Measurements from ENCODE around the gene ZNF646. TPM values are rescaled to one million over a fixed set of nuclear protein-coding genes. Genes with fewer than 3 reads are reported as not detected.
A peak's percentile ranks its signal among the peaks of the same experiment; 100 is the strongest.

ZNF646 gene
- total RNA-seq, 1 donor from 2014 or later = 20.4 TPM

- H3K36me3 Mint-ChIP-seq = peaks cover 9% of the 10 kb centered on the region
- H3K4me1 Mint-ChIP-seq = peaks cover 50% of the 10 kb centered on the region
- peak overlapping the region; percentile 93 for H3K27ac Mint-ChIP-seq
- DNase-seq (ENCODE audit: low spot score in 2 of 2, unreplicated experiment in 2 of 2) = no peak
- no peak for TF ChIP-seq CTCF (IDR thresholded peaks at IDR 0.05; ENCODE audit: unreplicated experiment)
- H3K9me3 Mint-ChIP-seq = no peaks in the 10 kb centered on the region
- H3K4me3 Mint-ChIP-seq = peak overlapping the region; percentile 13
- H3K27me3 Mint-ChIP-seq (ENCODE audit: low read depth) = no peaks in the 10 kb centered on the region
Measured at GRCh38 chr16:31131416-31131815, 57.2 kb downstream of the ZNF646 start.

GRCh38 chr16:31131841-31132271, 57.6 kb downstream of the ZNF646 start:
- TF ChIP-seq CTCF (IDR thresholded peaks at IDR 0.05; ENCODE audit: unreplicated experiment) = no peak
- peaks cover 9% of the 10 kb centered on the region for H3K36me3 Mint-ChIP-seq
- peak overlapping the region; percentile 93 for H3K27ac Mint-ChIP-seq

GRCh38 chr16:31132303-31132979, 58.2 kb downstream of the ZNF646 start:
- H3K27ac Mint-ChIP-seq = peak overlapping the region; percentile 16
- TF ChIP-seq CTCF (IDR thresholded peaks at IDR 0.05; ENCODE audit: unreplicated experiment) = no peak

More at GRCh38 chr16:31131841-31132271, 57.6 kb downstream of the ZNF646 start:
- Mint-ChIP-seq H3K4me3 (no peak overlapping the region), H3K27me3 (ENCODE audit: low read depth) (no peaks in the 10 kb centered on the region), H3K4me1 (peaks cover 50% of the 10 kb centered on the region), H3K9me3 (no peaks in the 10 kb centered on the region)
- no peak for DNase-seq (ENCODE audit: low spot score in 2 of 2, unreplicated experiment in 2 of 2)

GRCh38 chr16:31133046-31133501, 58.9 kb downstream of the ZNF646 start:
- H3K9me3 Mint-ChIP-seq = no peaks in the 10 kb centered on the region
- peaks cover 9% of the 10 kb centered on the region for H3K36me3 Mint-ChIP-seq
- no peaks in the 10 kb centered on the region for H3K27me3 Mint-ChIP-seq (ENCODE audit: low read depth)
- DNase-seq (ENCODE audit: low spot score in 2 of 2, unreplicated experiment in 2 of 2) = no peak
- no peak for TF ChIP-seq CTCF (IDR thresholded peaks at IDR 0.05; ENCODE audit: unreplicated experiment)
- H3K27ac Mint-ChIP-seq = peak overlapping the region; percentile 68
- H3K4me1 Mint-ChIP-seq = peaks cover 50% of the 10 kb centered on the region
- H3K4me3 Mint-ChIP-seq = peak overlapping the region; percentile 87

More at GRCh38 chr16:31132303-31132979, 58.2 kb downstream of the ZNF646 start:
- H3K4me1 Mint-ChIP-seq = peaks cover 50% of the 10 kb centered on the region
- no peak for DNase-seq (ENCODE audit: low spot score in 2 of 2, unreplicated experiment in 2 of 2)
- H3K27me3 Mint-ChIP-seq (ENCODE audit: low read depth) = no peaks in the 10 kb centered on the region
- H3K9me3 Mint-ChIP-seq = no peaks in the 10 kb centered on the region
- H3K36me3 Mint-ChIP-seq = peaks cover 9% of the 10 kb centered on the region
- H3K4me3 Mint-ChIP-seq = no peak overlapping the region

Other genes with a start within 250 kb of the ZNF646 start
- gene BCL7C, start 180.3 kb upstream of the ZNF646 start, total RNA-seq = 43.6 to 44.8 TPM (median 43.9 TPM) in 3 replicates
- gene CTF1, start 177.8 kb upstream of the ZNF646 start, total RNA-seq = 9.1 to 11.5 TPM (median 10.3 TPM) in 3 replicates
- gene FBXL19, start 150.8 kb upstream of the ZNF646 start, total RNA-seq = 53.5 to 56.4 TPM (median 54.9 TPM) in 3 replicates
- gene ORAI3, start 125.4 kb upstream of the ZNF646 start, total RNA-seq = 25.8 to 28.2 TPM (median 26.2 TPM) in 3 replicates
- gene SETD1A, start 116.7 kb upstream of the ZNF646 start, total RNA-seq = 30.8 to 39.1 TPM (median 36.4 TPM) in 3 replicates
- gene HSD3B7, start 89.2 kb upstream of the ZNF646 start, total RNA-seq = 3.5 to 4.0 TPM (median 3.6 TPM) in 3 replicates
- 4.9 to 5.9 TPM (median 5.2 TPM) in 3 replicates for gene STX1B, start 63.8 kb upstream of the ZNF646 start, total RNA-seq
- 39.2 to 42.8 TPM (median 40.2 TPM) in 3 replicates for gene STX4, start 40.9 kb upstream of the ZNF646 start, total RNA-seq
- 11.8 to 14.1 TPM (median 12.8 TPM) in 3 replicates for gene ZNF668, start 182 bp upstream of the ZNF646 start, total RNA-seq
- 4.0 to 4.9 TPM (median 4.5 TPM) in 3 replicates for gene PRSS53, start 14.5 kb downstream of the ZNF646 start, total RNA-seq
- 48.6 to 53.7 TPM (median 49.5 TPM) in 3 replicates for gene VKORC1, start 20.4 kb downstream of the ZNF646 start, total RNA-seq
- 36.4 to 37.3 TPM (median 37.0 TPM) in 3 replicates for gene BCKDK, start 34.0 kb downstream of the ZNF646 start, total RNA-seq
- 72.1 to 76.4 TPM (median 75.7 TPM) in 3 replicates for gene KAT8, start 43.2 kb downstream of the ZNF646 start, total RNA-seq
- 79.1 to 84.3 TPM (median 79.9 TPM) in 3 replicates for gene PRSS8, start 61.3 kb downstream of the ZNF646 start, total RNA-seq
- gene PRSS36, start 75.6 kb downstream of the ZNF646 start, total RNA-seq = 0.96 to 1.7 TPM (median 1.4 TPM) in 3 replicates
- gene FUS, start 105.7 kb downstream of the ZNF646 start, total RNA-seq = 718 to 743 TPM (median 733 TPM) in 3 replicates
- gene PYCARD, start 128.3 kb downstream of the ZNF646 start, total RNA-seq = 4.9 to 6.5 TPM (median 5.3 TPM) in 3 replicates
- gene TRIM72, start 139.7 kb downstream of the ZNF646 start, total RNA-seq = 0.04 to 0.14 TPM (median 0.11 TPM) in 3 replicates
- not detected in 3 replicates for gene PYDC1, start 142.7 kb downstream of the ZNF646 start, total RNA-seq
- 0.29 TPM in 1 of 3 replicates, not detected in the others for gene ITGAM, start 185.6 kb downstream of the ZNF646 start, total RNA-seq

All from mesothelial cell of epicardium (in vitro differentiated cells).